ENCODE measurements around the gene RALGPS1.

The RALGPS1 gene

DNA sequence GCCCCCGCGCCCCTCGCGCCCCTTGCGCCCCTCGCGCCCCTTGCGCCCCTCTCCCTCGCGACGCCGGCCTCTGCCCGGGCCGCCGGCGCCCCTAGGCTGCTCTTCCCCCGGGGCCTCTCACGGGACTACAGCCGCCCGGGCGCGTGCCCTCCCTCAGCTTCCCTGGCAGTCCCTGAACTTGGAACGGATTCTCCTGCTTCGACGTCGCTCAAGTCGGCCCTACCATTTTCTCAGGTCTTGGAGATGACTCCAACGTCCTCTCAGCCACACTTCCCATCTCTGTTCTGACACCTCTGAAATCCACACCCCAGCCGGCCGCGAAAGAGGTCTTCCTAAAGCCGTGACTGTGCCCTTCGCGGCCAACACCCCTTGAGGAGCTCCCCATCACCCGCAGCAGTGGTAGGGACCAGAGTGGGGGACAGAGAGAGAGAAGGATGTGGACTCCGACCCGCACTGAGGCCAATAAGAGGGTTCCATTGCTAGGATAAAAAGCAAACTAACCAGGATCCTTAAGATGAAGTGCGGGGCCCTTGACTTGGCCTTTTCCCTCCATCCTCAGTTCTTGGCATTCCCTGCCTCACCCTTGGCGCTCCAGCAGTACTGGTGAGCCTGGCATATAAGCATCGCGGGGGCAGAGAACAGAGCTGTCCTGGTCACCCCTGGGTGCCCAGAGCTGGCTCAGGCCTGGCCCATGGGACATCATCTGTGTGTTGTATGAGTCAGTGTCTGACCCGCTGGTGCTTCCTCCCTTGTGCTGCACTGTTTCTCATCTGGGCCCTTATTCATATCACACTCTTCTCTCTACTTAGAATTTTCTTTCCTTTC, 311.4 kb downstream of the RALGPS1 start:
- in situ Hi-C loops (cut with MboI; ENCODE audit: low sequenced_read_pairs) = no loop called here

DNA sequence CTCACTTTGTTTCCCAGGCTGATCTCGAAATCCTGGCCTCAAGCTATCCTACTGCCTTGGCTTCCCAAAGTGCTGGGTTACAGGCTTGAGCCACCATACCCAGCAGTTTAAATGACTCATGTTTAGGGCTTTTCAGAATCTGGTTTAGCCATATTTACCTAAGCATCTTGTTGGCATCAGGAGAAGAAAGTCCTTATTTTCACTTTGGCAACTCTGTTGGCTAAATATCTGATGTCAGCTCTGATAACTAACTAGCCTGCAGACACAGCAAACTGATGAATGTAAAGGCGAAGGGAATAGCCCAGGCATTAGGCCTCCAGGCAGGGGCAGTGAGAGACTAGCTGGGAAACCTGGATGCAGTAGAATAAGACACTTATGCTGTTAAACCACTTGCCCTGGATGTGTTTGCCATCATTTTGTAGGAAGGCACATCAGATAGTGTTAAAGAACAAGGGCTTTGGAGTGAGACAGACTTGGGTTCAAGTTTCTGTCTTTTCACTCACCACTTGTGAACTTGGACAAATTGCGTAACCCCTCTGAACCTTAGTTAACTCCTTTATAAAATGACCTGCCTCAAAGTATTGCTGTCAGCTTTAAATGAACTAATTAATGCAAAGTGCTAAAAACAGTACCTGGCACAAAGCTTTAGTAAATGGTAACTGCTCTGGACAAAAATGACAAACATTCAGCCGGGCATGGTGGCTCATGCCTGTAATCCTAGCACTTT, 315.3 kb downstream of the RALGPS1 start:
- in situ Hi-C loops (cut with MboI; ENCODE audit: low sequenced_read_pairs) = no loop called here

DNA sequence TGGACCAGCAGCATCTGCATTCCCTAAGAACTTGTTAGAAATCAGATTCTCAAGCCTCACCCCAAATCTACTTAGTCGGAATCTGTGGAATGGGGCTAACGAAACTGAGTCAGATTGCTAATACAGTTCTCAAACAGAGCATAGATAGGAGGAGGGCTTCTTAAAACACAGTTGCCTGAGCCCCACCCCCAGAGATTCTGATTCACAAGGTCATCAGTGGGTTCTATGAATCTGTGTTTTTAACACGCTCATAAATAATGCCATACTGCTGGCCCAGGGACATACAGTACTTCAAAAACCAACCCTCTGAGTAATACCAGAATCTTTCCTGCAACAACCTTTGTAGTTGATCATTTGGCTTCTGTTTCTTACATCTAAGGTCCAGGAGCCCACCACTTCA, 317.1 kb downstream of the RALGPS1 start:
- in situ Hi-C loops (cut with MboI; ENCODE audit: low sequenced_read_pairs) = no loop called here

DNA sequence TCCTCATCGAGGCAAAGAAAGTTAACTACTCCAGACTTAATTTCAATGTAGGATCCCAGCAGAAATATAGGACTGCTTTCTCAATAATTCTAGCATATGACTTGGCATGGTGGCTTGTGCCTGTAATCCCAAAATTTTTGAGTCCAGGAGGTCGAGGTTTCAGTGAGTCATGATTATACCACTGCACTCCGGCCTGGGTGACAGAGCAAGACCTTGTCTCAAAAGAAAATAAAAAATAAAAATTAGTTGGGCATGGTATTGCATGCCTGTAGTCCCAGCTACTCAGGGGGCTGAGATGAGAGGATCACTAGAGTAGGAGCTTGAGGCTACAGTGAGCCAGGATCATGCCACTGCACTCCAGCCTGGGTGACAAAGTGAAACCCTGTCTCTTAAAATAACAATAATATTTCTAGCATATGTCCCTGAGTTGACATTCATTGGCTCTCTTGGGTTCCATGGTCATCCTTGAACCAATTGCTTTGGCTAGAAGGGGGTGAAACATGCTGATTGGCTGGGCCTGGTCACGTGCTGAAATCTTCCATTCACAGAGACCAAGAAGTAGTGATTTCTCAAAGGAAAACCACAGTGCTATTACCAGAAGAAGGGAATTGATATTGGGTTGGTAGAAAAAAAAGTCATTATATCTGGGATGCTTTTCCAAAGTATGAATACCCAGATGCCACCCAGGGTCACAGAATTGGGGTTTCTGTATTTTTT, 318.4 kb downstream of the RALGPS1 start:
- in situ Hi-C loops (cut with MboI; ENCODE audit: low sequenced_read_pairs) = no loop called here

DNA sequence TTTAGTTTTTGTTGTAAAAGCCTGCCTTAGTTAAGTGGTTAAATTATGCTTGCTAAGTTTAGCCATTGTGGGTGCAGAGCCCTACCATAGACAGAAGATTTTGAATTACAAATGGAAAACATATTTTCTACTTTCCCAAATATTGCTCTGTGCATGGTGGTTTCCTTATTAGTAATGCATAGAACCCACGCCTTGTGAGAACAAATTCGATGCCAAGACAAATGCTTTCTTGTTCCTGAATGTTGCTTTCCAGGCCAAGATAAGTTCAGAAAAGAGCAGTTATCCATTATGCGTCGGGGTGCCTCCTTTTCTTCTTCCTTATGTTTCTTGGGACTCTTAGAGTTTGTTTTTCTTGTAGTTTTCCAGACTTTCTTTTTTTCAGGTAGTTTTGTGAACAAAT, 319.0 kb downstream of the RALGPS1 start:
- in situ Hi-C loops (cut with MboI; ENCODE audit: low sequenced_read_pairs) = no loop called here

DNA sequence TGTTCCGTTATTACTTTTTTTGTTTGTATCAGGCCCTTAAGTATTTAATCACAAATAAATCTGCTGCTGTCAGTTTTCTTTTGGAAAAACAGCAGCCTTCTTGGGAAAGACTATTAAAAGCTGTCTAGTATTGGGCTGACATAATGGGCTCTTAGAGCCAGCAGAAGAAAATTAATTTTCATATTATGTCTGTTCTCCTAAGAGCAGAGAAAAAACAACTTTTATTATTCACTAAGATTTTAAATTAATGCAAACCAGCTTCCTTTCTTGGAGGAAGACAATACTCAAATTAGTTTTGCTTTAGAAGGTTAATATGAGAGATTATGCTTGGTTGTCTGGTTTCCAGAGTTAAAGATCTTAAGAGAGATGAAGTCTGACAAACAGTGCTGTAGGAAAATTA, 319.4 kb downstream of the RALGPS1 start:
- in situ Hi-C loops (cut with MboI; ENCODE audit: low sequenced_read_pairs) = no loop called here

DNA sequence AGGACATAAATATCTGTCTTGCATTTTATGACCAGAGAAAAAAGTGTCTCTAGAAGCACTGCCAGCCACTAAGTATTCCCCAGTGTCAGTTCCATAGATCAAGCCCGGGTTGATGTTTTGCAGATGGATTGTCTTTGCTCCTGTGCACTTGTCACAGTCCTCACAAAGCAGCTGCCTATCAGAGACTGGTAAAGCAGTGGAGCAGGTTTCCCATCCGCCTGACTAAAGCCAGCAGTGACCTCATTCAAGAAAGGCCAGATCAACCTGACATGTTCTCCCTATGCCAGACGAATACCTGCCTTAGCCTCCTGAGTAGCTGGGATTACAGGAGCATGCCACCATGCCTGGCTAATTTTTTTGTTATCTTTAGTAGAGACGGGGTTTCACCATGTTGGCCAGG, 323.2 kb downstream of the RALGPS1 start:
- in situ Hi-C loops (cut with MboI; ENCODE audit: low sequenced_read_pairs) = no loop called here

DNA sequence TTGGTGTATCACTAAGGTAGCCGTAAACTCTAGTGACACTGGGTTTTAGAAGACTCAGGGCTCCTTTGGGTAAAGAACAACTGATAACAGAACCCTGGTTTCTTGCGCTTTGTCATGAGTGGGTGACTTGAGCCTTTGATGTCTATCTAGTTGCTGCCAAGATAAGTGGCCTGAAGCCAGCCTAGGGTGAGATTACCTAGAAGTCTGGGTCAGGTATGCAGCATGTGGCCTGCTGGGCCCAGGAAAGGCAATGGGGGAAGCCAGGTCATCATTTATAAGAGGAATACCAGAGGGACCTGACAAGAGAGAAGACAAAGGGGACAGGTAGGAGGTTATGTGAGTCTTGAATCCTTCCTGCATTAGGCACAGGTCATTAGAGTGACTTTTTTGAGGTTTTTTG, 326.8 kb downstream of the RALGPS1 start:
- in situ Hi-C loops (cut with MboI; ENCODE audit: low sequenced_read_pairs) = no loop called here

DNA sequence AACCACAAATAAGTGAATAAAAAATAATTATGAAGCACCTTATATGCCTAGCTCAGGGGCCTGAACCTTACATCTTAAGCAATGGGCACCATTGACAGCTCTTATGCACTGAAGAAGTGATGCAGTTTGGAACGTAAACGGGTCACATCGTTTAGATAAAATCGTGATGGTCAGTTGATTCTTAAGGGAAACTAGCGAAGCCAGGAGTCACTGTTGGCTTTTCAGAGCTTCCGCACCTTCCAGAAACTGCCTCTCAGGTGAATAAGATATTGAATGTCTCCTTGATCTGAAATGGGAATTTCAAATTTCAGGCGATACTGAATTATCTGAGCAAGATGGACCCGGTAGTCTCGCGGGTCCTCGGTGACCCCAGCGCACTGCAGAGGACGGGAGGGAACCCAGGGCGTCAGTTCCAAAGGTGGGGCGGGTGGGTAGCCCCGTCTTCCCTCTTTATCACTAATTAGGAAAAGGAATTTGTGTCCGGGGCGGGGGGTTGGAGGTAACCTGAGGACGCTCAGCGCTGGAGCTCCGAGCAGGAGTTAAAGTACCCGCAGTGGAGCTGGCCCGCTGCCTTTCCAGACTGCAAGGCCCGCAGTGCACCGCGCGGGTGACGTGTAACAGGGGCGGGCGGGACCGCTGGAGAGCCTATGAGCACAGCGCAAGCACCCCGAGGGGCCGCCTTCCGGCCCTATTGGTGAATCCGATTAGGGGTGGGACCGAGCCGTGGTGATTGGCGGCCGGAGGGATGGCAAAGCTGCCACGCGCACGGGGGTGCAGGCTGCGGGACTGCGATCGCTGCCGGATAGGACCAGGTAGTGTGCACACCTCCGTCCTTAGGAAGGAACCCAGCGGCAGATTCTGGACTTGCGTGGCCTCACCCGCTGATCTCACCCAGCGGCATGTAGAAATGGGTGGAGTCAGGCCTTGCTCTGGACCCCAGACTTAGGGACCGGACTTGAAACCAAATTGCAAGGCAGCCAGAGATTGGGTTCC, 330.3 kb downstream of the RALGPS1 start:
- in situ Hi-C loops (cut with MboI; ENCODE audit: low sequenced_read_pairs) = no loop called here

DNA sequence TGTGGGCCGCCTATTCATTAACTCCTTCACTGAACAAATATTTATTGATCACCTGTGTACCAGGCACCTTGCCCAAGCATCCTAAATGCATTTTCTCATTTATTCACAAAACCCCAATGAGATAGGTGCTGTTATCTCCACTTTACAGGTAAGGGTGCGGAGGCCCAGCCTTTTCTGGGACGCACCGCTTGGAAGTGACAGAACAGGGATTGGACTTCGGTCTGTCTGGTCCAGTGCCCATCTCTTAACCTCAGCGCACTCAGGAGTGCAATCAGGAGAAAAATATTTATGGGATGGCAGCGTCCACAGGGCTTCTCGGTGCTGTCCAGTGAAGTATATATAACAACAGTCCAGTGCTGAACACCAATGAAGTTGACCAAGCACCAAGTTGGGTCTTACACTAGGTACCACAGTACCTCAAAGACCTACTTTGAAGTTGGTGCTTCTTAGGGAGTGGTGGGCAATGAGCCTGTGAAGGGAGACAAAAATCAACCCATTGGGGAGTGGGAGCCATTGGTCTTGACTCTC, 331.1 kb downstream of the RALGPS1 start:
- in situ Hi-C loops (cut with MboI; ENCODE audit: low sequenced_read_pairs) = no loop called here

DNA sequence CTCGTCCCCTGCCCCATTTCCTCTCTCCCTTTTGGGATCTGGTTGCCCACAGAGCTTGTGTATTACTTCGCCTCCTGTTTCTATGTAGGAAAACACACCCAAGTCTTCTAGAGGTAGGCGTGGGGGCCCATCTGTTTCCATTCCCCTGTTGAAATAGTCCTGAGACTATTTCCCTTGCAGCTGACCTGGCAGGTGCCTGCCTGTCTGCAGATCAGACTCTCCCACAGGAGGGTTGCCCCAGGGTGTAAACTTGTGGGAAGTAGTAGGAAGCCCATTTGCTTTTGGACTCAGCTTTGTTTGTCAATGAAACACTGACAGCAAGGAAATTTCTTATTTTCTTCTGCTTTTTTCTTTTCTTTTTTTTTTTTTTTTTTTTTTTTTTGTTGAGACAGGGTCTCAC, 333.7 kb downstream of the RALGPS1 start:
- in situ Hi-C loops (cut with MboI; ENCODE audit: low sequenced_read_pairs) = no loop called here

DNA sequence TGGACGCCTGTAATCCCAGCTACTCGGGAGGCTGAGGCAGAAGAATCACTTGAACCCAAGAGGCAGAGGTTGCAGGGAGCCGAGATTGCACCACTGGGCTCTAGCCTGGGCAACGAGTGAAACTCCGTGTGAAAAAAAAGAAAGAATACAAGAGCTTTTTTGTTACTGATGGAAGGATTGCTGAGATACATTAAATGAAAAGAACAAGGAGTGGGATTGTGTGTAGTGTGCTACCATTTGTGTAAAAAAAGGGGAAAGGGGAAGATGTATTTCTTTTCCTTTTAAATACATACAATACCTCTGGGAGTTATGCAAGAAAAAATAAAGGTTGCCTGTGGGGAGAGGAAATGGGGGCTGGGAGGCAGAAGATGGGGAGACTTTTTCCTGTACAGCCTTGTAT, 335.3 kb downstream of the RALGPS1 start:
- in situ Hi-C loops (cut with MboI; ENCODE audit: low sequenced_read_pairs) = no loop called here

DNA sequence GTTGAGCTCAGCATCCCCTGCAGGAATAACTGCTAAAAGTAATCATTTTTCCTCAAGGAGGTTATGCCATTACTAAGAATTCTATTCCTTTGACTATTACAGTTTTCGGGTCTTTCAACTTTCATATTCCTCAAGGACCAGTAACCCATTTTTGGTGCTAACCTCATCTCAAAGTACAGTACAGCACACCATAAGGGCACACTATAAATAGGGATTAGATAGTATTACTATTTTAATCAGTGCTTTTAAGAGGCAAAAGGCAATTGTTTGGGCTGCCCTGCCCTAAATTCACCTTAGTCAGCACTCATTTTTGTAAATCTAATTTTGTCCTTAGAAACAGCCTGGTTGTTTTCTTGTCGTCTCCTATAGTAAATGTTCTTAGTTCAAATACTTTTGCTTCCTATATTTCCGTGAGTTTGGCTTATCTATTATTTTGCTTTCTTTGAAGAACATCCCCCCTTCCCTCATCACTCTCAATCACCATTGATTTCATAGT, 336.4 kb downstream of the RALGPS1 start:
- in situ Hi-C loops (cut with MboI; ENCODE audit: low sequenced_read_pairs) = no loop called here

DNA sequence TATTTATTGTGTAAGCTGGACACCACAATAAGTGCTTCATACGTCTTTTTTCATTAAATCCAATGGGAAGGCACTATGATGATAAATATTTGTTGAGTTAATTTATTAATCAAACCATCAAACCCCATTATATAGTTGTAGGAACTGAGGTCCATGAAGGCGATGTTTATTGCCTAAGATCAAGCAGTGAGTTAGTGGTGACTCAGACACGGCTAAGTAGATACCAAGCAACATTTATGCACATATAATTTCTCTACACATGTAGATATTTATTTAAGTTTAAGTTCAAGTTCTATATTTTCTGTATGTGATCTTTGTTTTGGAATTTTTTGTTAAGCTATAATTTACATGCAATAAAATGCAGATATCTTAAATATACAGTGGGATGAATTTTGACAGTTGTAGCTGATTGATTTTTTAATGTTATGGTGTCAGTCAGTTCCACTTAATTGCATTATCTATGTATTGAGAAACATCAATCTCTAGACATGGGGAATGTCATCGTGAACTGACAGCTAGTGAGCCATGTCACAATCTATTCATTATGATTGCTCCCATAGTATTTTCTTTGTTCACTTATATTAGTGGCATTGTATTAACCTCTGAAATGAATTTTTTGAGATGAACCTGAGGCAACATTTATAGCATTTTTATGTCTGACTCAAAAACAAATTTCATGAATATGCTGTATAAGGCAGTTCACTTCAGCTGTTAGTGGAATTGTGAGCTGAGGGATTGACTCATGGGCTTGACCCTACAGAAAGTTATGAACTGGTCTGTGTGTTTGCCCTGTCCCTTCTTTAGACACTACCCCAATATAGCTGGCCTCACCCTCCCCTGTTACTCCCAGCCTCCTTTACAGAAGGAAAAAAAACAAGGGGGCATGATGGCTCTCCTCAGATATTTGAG, 338.1 kb downstream of the RALGPS1 start:
- in situ Hi-C loops (cut with MboI; ENCODE audit: low sequenced_read_pairs) = no loop called here

DNA sequence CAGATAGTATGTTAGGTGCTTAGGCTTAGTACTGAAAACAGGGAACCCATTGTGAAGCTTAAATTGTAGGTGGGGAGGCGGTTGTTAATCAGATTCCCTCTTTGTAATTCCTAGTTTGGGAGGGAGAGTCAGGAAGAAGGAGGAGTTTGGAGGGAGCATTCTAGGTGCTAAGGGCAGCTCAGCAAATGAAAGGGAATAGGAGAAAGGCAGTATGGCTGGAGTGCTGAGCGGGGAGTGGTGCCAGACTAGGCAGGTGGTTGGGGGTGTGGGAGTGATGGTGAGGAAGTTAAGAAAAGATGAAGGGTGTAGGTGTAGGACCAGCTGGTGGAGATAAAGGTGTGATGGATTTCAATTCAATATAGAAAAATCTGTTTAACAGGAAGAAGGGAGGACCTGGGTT, 338.9 kb downstream of the RALGPS1 start:
- in situ Hi-C loops (cut with MboI; ENCODE audit: low sequenced_read_pairs) = no loop called here

DNA sequence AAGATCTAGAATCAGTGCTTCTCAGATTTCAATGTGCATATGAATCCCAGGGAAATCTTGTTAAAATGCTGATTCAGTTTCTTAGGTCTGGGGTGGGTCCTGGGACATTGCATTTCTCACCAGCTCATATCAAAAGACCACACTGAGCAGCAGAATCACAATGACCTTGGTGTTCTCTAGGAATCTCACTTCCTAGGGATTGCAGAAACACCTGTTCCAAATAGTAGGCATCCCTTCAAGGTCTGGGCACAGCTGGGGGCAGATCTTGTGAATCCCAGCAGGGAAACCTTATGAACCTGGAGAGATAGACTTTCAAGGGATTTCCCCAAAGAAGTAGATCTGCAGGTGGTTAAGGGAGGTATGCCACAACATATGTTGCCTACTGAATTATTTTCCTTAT, 341.1 kb downstream of the RALGPS1 start:
- in situ Hi-C loops (cut with MboI; ENCODE audit: low sequenced_read_pairs) = no loop called here

DNA sequence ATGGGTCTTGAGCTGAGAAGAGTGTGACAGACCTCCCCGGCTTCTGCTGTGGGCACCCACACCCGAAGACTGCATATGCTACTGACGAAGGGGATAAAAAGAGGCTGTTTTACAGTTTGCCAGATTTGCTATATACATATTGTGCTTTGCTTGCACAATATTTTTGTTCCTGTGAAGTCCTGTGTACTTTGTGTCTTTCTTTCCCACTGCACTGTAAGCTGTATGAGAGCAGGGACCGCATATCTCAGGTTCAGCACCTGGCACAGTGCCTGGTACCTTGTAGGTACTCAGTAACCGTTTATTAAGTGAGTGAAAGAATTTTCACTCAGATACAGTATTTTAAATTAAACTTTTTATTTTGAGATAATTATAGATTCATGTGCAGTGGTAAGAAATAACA, 341.7 kb downstream of the RALGPS1 start:
- in situ Hi-C loops (cut with MboI; ENCODE audit: low sequenced_read_pairs) = no loop called here

DNA sequence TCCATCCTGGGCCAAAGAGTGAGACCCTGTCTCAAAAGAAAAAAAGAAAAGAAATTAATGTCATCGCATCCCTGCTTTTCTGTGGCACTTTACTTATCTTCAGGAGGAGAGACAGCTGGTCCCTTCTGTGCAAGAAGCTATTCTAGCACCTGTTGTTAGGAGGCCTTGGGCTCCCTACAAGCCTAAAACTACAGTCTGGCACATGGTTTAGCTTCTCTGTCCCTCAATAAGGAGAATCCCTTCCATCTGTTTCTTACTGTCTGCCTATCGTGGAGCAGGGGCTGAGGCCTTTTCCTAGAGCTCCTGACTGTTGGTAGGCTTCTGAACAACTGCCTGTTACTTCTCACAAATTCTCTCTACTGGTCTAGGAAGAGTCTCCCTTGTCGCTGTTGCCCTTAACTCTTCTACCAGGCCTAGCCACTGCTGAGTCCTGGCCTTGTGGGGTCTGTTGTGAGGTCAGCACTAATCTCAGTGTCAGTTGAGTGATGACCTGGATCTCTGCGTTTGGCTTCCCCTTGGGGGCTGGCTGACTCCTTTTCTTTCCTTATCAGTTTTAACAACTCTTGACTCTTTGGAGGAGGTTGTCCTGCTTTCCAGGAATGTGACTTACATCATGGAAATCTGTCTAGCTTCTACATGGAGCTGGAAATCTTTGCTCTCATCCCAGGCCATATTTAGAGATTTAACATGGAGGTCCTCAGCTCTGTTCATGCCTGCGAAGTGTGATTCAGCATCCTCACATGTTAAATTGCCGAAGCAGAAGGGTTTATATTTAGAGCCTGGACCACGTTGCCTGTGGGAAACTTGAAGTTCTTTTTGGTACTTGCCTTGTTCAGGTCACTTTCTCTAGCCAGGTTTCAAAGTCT, 344.3 kb downstream of the RALGPS1 start:
- in situ Hi-C loops (cut with MboI; ENCODE audit: low sequenced_read_pairs) = no loop called here

Data from HL-60/S4 treated with retinoic acid at 250 ng/mL for 4 days and 3 days (cell line).